Stimulated activated effector memory CD8-positive, alpha-beta T cell treated with anti-CD3 and anti-CD28 coated beads, Interleukin-12 subunit alpha, Interleukin-12 subunit beta, amount 100 ng/mL, for 72 hours (primary cell): Measurements from ENCODE around the gene PCGF5.
"Not testable (repeated sequence)": the region's sequence is repeated elsewhere in the genome, so short reads cannot be mapped to it uniquely, and the experiment has no call there.

Experiments
- ATAC-seq: fragments of 150-1000 bp; cut with Tn5 transposase; 2 replicates; pipeline ENCODE4 v1.10.0; 2021
- DNase-seq, 2 donors: peaks; one replicate each; pipeline ENCODE4 v3.0.0; 2021 to 2022; ENCODE audit warnings: low spot score in 2 of 2
- H3K27ac Mint-ChIP-seq: one replicate; pipeline ENCODE4 v1.8.0; 2022; ENCODE audit warnings: mild to moderate bottlenecking, mixed read lengths
- H3K36me3 Mint-ChIP-seq: one replicate; pipeline ENCODE4 v1.8.0; 2022; ENCODE audit warnings: mild to moderate bottlenecking, mixed read lengths
- H3K4me1 Mint-ChIP-seq: one replicate; pipeline ENCODE4 v1.8.0; 2022; ENCODE audit warnings: mixed read lengths
- H3K4me3 Mint-ChIP-seq: one replicate; pipeline ENCODE4 v1.8.0; 2022; ENCODE audit warnings: mild to moderate bottlenecking, mixed read lengths
- H3K9me3 Mint-ChIP-seq: one replicate; pipeline ENCODE4 v1.8.0; 2022; ENCODE audit warnings: mixed read lengths

PCGF5 gene

DNA sequence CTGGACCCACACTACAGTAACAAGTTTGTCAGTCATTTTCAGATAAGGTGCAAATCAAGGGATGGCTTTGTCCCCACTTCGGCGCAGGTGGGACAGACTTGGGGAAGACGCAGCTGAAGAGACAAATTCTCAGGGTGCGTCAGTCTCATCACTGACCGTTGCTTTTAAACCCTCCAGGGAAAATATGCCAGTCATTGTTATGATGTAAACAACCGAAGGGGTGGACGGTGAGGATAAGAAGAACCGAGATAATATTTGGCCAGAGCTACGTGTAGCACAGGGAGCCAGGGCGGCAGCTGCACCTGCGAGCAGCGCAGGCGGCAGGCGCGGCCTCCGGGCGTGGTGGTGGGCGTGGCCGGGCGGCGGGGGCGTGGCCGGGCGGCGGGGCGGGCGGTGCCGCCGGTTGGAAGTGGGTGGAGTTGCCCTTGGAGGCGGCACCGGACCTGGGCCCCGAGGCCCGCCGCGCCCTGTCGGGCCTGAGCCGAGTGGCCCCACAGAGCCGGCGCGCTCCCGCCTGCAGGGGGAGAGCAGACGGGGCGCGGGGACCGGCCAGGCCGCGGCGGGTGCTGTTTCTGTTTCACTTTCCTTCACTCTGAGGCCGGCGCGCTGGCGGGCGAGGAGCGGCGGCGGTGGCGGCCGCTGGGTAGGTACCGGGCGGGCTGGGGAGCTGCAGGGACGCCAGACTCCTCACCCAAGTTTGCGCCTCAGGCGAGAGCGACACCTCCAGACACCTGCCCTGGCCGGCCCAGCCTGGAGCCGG lies at the start of gene PCGF5:
TSS of gene PCGF5 (plus strand) at position 470 of the 760 bp plus-strand sequence. CDS start 2,209 bp downstream, outside the sequence.
- H3K4me3 Mint-ChIP-seq: peak within 1 kb of the TSS; percentile 83
- peak within 1 kb of the TSS; percentile 94 for H3K27ac Mint-ChIP-seq

DNA sequence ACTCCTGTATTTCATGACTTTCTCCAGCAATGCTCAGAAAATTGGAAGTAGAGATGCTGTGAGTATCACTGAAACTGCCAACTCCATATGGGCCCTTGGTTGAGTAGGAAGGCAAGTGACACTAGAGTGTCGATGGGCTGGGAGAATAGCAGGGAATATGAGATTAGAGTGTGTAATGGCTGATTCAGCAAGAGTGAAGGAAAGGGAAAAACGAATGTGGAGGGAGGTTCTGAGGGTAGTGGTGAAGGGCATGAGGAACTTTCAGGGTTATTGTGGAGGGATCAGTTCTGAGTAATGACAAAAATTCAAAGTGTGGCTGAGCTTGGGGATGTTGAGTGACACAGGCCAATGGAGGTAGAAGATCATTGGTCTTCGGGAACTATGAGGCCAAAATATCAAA lies 49.0 kb upstream of the PCGF5 start:
- peaks cover 36% of the 10 kb centered on the region for H3K4me1 Mint-ChIP-seq
- ATAC-seq (peak; percentile 49), DNase-seq (no peak)
- no peaks in the 10 kb centered on the region for H3K9me3 Mint-ChIP-seq
- no peak overlapping the region for H3K4me3 Mint-ChIP-seq
- H3K36me3 Mint-ChIP-seq: no peaks in the 10 kb centered on the region
- H3K27ac Mint-ChIP-seq: no peak overlapping the region

More for the DNA sequence above, at the start of gene PCGF5:
- peaks cover 13% of the 10 kb centered on the region for H3K36me3 Mint-ChIP-seq
- ATAC-seq (peak; percentile 99), DNase-seq (peak; percentile 94)
- no peaks in the 10 kb centered on the region for H3K9me3 Mint-ChIP-seq
- H3K4me1 Mint-ChIP-seq: peaks cover 41% of the 10 kb centered on the region

DNA sequence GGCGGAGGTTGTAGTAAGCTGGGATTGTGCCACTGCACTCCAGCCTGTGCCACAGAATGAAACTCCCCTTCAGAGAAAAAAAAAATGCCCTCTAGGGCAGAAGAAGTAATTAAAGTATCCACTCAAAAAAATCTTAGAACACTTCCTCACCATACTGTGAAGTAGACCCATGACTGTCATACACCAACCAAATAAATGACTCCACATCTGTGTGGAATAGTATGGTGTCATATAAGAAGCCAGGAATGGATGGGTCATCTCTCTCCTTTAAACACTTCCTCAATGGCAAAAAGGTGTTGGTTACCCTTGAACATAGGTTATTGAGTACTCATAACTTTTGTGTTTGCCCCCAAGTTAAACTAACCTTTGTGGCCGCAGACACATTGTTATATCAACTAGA lies 48.1 kb upstream of the PCGF5 start:
- H3K4me1 Mint-ChIP-seq: peaks cover 36% of the 10 kb centered on the region
- ATAC-seq: peak; percentile 75
- no peak overlapping the region for H3K4me3 Mint-ChIP-seq
- H3K9me3 Mint-ChIP-seq: no peaks in the 10 kb centered on the region
- H3K27ac Mint-ChIP-seq: no peak overlapping the region
- H3K36me3 Mint-ChIP-seq: no peaks in the 10 kb centered on the region
- DNase-seq: no peak

DNA sequence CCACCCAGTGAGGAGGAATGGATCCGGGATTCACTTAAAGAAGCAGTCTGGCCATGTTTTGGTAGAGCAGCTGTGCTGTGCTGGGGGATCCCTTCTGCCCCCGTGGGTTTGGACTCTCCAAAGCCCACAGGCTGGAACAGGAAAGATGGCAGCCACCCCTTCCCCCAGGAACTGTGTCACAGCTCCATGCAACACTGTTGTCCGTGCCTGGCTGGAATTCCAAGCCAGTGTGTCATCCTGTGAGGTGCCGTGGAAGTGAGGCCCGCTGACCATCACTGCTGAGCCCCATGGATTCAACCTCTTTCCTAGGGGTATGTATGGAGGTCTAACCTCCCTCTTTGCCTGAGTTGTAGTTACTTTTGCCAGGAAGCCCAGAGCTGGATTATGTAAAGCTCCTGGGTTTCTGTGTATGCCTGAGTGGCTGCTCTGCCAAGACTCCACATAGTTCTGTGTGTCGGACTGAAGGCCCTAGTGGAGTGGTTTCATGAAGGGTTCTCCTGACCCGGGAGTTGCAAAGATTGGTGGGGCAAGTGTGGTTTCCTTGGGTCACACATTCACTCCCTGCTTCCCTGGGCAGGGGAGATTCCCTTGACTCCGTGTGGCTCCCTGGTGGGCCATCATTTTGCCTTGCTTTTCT lies 35.1 kb upstream of the PCGF5 start:
- no peak overlapping the region for H3K4me3 Mint-ChIP-seq
- ATAC-seq (no peak), DNase-seq (no peak)
- H3K27ac Mint-ChIP-seq: peak overlapping the region; percentile 55
- peaks cover 76% of the 10 kb centered on the region for H3K4me1 Mint-ChIP-seq
- no peaks in the 10 kb centered on the region for H3K9me3 Mint-ChIP-seq
- H3K36me3 Mint-ChIP-seq: peaks cover 5% of the 10 kb centered on the region

DNA sequence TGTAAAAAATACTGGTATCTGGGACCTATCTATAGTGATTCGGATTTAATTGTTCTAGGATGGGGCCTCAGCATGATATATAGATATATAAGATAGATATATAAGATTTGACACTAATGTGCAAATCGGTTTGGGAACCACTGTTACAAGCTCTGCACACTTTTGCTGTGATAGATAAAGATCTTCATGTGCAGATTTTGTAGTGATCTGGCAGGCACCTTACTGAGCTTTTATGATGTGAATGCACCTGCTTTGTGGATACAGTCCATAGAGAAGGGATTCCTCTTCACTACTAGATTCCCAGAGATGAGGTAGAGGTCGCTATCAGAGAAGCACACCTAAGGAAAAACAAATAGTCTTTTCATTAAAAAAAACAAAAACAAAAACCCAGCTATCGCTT lies 33.3 kb upstream of the PCGF5 start:
- no peak overlapping the region for H3K27ac Mint-ChIP-seq
- no peak for DNase-seq
- no peaks in the 10 kb centered on the region for H3K9me3 Mint-ChIP-seq
- peaks cover 73% of the 10 kb centered on the region for H3K4me1 Mint-ChIP-seq
- no peak for ATAC-seq
- no peak overlapping the region for H3K4me3 Mint-ChIP-seq
- H3K36me3 Mint-ChIP-seq: peaks cover 5% of the 10 kb centered on the region

DNA sequence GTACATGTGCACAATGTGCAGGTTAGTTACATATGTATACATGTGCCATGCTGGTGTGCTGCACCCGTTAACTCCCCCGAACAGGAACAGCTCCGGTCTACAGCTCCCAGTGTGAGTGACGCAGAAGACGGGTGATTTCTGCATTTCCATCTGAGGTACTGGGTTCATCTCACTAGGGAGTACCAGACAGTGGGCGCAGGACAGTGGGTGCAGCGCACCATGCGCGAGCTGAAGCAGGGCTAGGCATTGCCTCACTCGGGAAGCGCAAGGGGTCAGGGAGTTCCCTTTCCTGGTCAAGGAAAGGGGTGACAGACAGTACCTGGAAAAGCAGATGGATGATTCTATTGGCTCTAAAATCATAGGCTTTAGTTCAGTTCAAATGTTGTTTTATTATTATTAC lies 32.5 kb upstream of the PCGF5 start:
- H3K27ac Mint-ChIP-seq, DNase-seq, H3K9me3 Mint-ChIP-seq, H3K4me3 Mint-ChIP-seq, ATAC-seq, H3K36me3 Mint-ChIP-seq: not testable (repeated sequence)
- H3K4me1 Mint-ChIP-seq: peaks cover 71% of the 10 kb centered on the region

DNA sequence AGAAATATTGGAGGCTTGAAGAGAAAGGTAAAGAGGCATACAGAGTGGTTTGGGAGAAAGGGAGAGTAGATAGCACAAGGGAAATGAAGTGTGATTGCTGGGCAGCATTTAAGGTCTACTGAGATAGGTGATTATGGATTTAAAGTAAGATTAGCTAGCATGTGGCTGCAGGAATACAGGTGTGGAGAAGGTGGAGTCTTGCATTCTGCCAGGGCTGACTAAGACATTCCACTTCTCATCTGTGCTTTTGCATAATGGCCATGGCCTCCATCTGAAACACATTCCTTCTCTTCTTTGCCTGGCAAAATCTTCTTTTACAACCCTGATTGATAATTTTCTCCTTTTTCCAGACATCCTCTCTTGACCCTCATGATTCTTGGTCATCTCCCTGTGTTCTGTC lies 31.6 kb upstream of the PCGF5 start:
- no peak overlapping the region for H3K4me3 Mint-ChIP-seq
- H3K9me3 Mint-ChIP-seq: no peaks in the 10 kb centered on the region
- H3K36me3 Mint-ChIP-seq: peaks cover 11% of the 10 kb centered on the region
- no peak for DNase-seq
- H3K27ac Mint-ChIP-seq: peak overlapping the region; percentile 23
- peaks cover 71% of the 10 kb centered on the region for H3K4me1 Mint-ChIP-seq
- ATAC-seq: no peak

DNA sequence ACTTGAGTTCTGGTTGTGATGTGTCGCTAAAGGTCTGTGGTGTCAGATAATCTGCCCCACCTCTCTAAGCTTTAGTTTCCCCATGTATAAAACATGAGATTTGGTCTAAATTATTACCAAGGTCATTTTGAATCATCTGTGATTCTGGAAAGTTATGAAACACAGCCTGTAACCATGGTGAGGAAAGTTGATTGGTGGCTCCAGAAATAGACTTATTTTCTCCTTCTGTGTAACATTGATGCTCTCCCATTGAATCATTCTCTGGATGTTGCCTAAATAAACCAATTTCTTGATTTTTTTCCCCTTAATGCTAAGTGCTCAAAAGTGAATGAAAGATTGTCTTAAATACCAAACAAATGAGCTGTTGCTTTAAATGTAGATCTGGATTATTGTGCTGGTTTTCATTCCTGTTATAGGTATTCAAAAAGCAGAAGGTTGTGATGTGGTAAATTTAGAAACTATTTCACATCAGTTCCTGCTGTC lies 30.0 kb upstream of the PCGF5 start:
- H3K4me3 Mint-ChIP-seq: no peak overlapping the region
- DNase-seq (no peak), ATAC-seq (no peak)
- H3K4me1 Mint-ChIP-seq: peaks cover 69% of the 10 kb centered on the region
- H3K9me3 Mint-ChIP-seq: no peaks in the 10 kb centered on the region
- peak overlapping the region; percentile 81 for H3K27ac Mint-ChIP-seq
- peaks cover 9% of the 10 kb centered on the region for H3K36me3 Mint-ChIP-seq

DNA sequence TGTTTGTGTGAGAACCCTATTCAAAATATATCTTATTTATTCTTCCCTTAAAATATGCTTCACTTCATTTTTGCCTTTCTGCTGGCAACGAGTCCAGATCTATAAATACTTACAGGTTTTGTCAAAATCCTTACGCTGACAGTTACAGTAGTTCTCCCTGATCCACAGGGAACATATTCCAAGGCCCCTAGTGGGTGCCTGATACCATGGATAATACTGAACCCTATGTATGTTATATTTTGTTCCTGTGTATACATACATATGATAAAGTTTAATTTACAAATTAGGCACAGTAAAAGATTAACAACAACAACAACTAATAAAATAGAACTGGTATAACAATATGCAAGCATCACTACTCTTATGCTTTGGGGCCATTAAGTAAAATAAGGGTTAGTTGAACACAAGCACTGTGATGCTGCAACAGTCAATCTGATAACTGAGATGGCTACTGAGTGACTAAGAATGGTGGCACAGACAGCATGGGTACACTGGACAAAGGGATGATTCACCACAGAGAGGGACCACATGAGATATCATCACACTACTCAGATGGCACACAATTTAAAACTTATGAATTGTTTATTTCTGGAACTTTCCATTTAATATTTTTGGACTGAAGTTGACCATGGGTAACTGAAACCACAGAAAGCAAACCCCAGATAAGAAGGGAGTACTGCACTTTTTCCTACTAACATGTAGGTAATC lies 29.4 kb upstream of the PCGF5 start:
- Mint-ChIP-seq H3K36me3 (peaks cover 6% of the 10 kb centered on the region), H3K27ac (peak overlapping the region; percentile 81), H3K4me3 (no peak overlapping the region), H3K9me3 (no peaks in the 10 kb centered on the region), H3K4me1 (peaks cover 63% of the 10 kb centered on the region)
- no peak for DNase-seq
- ATAC-seq: peak; percentile 88

DNA sequence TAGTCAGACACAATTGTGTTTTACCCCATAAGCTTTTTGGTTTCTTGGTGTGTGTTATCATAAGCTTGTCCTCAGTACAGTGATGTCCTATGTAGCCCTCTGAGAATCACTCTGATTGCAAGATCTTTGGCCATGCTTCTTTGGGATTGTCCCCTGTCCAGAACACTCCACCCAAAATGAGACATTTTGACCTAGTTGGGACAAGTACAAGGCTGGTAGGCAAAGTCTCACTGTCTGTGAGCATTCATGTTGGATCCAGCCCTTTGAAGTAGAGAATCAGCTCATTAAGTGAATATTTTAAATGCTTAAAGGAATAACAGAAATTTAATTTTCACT lies 28.9 kb upstream of the PCGF5 start:
- DNase-seq: no peak
- Mint-ChIP-seq H3K9me3 (no peaks in the 10 kb centered on the region), H3K27ac (no peak overlapping the region), H3K36me3 (peaks cover 6% of the 10 kb centered on the region), H3K4me1 (peaks cover 66% of the 10 kb centered on the region), H3K4me3 (no peak overlapping the region)
- no peak for ATAC-seq

DNA sequence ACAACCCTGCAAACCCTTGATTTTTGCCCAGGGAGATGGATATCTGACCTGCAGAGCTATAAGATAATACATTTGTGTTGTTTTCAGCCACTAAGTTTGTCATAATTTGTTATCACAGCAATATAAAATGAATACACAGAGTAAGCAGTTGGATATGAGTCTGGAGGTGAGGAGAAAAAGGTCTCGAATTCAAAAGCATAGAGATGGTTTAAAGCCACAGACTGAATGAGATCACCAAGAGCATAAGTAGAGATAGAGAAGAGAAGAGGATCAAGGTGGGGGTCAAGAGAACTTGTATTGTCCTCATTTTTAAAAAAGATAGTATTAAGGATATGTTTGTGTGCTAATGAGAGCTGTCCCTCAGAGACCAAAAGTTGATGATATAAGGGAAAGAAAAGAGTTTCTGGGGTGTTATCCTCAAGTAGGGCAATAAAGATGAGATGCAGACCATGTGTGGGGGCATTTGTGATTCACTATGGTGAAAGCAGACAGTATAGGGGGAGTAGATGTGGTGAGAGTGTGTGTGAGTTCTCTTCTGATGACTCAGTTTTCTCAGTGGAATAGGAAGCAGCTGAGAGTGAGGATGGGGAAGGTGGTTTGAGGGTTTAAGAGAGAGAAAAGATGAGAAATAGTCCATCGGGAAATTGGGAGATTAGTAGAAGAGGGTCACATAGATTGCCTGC lies 25.8 kb upstream of the PCGF5 start:
- DNase-seq (peak in 1 of 2 donors; percentile 63), ATAC-seq (peak; percentile 90)
- peak overlapping the region; percentile 17 for H3K27ac Mint-ChIP-seq
- peak overlapping the region; percentile 1 for H3K4me3 Mint-ChIP-seq
- peaks cover 75% of the 10 kb centered on the region for H3K4me1 Mint-ChIP-seq
- peaks cover 6% of the 10 kb centered on the region for H3K36me3 Mint-ChIP-seq
- no peaks in the 10 kb centered on the region for H3K9me3 Mint-ChIP-seq

DNA sequence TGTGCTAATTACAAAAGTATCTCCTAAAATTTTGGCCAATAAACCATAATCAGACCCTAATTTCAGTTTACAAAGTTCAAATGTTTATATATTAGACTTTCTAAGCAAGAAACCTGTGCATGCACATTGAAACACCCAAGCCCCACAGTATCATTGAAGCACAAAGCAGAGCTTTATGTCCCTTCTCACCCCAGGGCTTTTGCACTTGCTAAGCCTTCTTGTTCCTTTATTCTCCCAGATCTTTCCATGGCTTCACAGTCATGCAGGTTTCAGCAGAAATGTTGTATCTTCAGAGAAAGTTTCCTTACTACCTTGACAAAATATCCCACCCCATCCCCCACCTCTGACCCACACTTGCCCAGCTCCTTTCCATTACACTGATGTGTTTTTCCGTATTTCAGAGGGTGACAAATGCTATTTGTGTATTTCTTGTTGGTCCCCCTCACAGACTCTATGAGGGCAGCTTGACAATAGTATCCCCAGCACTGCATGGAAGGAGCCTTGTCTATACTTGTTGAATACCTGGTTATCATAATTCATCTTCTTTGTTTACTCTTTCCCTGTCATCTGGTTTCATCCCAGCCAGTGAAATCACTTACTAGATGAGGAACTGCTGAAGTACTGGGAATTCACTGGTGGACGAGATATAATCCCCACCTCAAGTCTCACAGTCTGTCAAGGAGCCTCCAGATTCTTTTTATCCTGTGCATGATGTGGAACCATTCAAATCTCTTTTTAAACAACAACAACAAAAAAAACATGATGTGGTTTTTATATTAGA lies 24.0 kb upstream of the PCGF5 start:
- Mint-ChIP-seq H3K36me3 (peaks cover 6% of the 10 kb centered on the region), H3K27ac (peak overlapping the region; percentile 38), H3K4me3 (no peak overlapping the region), H3K4me1 (peaks cover 79% of the 10 kb centered on the region), H3K9me3 (no peaks in the 10 kb centered on the region)
- ATAC-seq: no peak
- no peak for DNase-seq

DNA sequence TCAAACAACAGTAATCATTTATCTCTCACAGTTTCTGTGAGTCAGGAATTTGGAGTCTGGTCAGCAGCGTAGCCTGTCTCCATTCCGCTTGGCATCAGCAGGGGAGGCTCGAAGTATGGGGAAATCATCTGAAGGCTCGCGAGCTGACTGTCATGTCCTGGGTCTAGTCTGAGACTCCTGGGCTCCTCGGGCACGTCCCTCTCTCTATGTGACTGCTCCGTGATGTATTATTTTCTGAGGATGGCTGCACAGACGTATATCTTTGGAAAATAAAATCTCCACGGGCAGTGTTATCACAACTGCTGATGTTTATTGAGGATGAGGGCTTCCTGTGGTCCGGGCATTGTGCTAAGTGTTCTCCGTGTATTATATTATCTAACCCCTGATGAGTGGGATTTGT lies 23.3 kb upstream of the PCGF5 start:
- H3K36me3 Mint-ChIP-seq: peaks cover 6% of the 10 kb centered on the region
- no peak overlapping the region for H3K4me3 Mint-ChIP-seq
- no peaks in the 10 kb centered on the region for H3K9me3 Mint-ChIP-seq
- peak overlapping the region; percentile 38 for H3K27ac Mint-ChIP-seq
- peaks cover 85% of the 10 kb centered on the region for H3K4me1 Mint-ChIP-seq
- DNase-seq (no peak), ATAC-seq (no peak)

DNA sequence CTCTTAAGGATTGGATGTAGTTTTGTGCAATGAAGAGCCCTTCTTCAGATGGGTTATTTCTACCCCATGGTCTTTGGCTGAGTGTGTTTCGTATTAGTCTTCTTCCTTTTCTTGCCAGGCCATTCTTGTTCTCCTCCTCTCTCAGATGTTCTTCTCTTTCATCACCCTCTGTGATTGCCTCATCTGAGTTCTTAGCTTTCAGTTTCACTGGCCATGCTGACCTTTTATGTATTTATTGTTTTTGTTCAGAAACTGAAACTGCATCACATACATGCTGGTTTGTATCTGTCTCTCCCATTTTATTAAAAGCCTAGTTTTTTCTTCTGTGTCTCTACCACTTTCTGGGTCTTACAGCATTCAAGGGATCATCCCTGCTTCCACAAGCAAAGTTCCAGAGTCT lies 21.7 kb upstream of the PCGF5 start:
- H3K4me3 Mint-ChIP-seq: peak overlapping the region; percentile 22
- no peaks in the 10 kb centered on the region for H3K9me3 Mint-ChIP-seq
- peak overlapping the region; percentile 89 for H3K27ac Mint-ChIP-seq
- DNase-seq (no peak), ATAC-seq (peak; percentile 61)
- H3K36me3 Mint-ChIP-seq: peaks cover 1% of the 10 kb centered on the region
- H3K4me1 Mint-ChIP-seq: peaks cover 80% of the 10 kb centered on the region
